Sciatic nerve (tissue), 2 donors: Measurements from ENCODE around the gene ZNF512B. TPM values are rescaled to one million over a fixed set of nuclear protein-coding genes. Genes with fewer than 3 reads are reported as not detected.
"Not testable (repeated sequence)": the region's sequence is repeated elsewhere in the genome, so short reads cannot be mapped to it uniquely, and the experiment has no call there.

Experiments used
- ATAC-seq: fragments of 200-7000 bp; cut with Tn5 transposase; one replicate; pipeline ENCODE4 v1.9.1; 2020; ENCODE audit warnings: mild to moderate bottlenecking, moderate library complexity
- DNase-seq: peaks from one replicate; pipeline ENCODE4 v3.0.0-alpha.2; 2020; ENCODE audit warnings: low spot score
- intact Hi-C: fragments of 100-400 bp; cut with DNase I; formaldehyde crosslinking; loops from one replicate; pipeline ENCODE4 v1.14.2; 2022
- microRNA-seq: library from miRNA; unstranded; fragments of <30 nt; microRNA quantifications from one replicate; pipeline ENCODE4 v1.2.0, GENCODE V29; 2020
- total RNA-seq: library from RNA; stranded (reverse); fragmentation: NEBNext Ultra II Directional; extraction: Animal tissue kit (Norgen Biotek cat#: 25700); gene quantifications from one replicate; pipeline ENCODE4 v1.2.1, GENCODE V29; 2021
- donor health status: DM: no; HTN: no; CAD: no.
- donor health status: DM: no; HTN: no; CAD: no.

ZNF512B gene
- total RNA-seq, 1 donor from 2014 or later, result 13.6 TPM

DNA sequence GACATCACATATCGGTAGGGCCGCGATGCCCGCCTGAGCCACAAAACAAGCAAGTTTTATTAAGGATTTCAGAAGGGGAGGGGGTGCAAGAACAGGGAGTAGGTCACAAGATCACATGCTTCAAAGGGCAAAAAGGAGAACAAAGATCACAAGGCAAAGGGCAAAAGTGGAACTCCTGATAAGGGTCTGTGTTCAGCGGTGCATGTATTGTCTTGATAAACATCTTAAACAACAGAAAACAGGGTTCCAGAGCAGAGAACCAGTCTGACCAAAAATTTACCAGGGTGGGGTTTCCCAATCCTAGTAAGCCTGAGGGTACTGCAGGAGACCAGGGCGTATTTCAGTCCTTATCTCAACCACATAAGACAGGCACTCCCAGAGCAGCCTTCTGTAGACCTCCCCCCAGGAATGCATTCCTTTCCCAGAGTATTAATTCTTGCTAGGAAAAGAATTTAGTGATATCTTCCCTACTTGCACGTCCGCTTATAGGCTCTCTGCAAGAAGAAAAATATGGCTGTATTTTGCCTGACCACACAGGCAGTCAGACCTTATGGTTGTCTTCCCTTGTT is 53.3 kb downstream of the ZNF512B start:
- DNase-seq, intact Hi-C loops, ATAC-seq: not testable (repeated sequence)

DNA sequence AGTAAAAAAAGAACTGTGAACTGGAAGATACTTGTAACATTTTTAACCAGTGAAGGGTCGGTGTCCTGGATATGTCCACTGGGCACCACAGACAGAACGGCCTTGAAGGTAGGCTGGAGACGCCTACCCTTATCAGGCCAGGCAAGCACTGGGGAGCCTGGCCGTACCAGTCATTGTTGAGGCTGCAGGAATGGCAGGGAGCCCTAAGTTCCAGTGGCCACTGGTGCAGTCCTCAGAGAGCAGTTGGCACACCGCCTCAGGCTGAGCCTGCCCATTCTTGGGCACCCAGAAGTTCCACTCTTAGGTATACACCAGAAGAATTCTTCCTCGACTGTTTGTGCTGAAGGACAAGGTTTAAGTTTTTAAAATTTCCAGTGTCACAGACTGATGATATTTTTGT is 54.3 kb downstream of the ZNF512B start:
- DNase-seq, result no peak
- intact Hi-C loops, result no loop called here
- no peak for ATAC-seq

DNA sequence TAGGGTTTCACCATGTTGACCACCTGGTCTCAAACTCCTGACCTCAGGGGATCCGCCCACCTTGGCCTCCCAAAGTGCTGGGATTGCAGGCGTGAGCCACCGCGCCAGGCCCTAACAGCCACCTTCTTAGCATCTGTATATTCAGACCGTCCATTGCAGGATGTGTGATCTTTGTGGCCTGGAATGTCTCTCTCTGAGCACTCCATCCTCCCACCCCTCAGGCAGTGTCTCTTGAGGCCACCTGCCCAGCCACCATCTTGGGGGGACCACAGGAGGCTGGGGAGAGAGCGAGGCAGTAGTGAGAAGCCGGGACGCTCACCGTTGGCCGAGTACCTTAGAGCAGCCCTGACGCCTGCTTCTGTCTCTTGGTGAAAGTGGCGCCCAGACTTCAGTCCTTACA is 56.0 kb downstream of the ZNF512B start:
- ATAC-seq (no peak), DNase-seq (no peak)
- intact Hi-C loops, result no loop called here

DNA sequence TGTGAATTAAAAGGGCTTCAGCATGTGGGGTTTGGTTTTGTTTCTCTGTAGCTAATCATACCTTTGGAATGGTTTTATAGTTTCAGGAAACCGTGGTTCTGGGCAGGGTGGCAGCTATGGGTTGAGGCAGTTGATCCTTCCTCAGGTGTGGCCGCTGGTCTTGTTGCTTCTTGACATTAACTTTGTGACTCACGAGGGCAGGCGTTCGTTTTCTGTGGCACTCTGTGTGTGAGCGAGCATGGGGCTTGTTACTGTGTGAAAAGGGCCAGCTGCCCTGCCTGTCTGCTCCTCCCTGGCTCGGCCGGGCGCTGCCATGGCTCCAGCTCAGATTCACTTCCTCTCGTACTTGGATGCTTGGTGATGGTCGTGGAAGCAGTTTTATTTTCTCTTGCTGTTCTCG is 58.6 kb downstream of the ZNF512B start:
- intact Hi-C loops, result no loop called here
- no peak for DNase-seq
- no peak for ATAC-seq

- no peak for ATAC-seq
- intact Hi-C loops, result no loop called here
Measured at GRCh38 chr20:63908008-63908682, 61.6 kb downstream of the ZNF512B start.

More at GRCh38 chr20:63908008-63908682, 61.6 kb downstream of the ZNF512B start:
- DNase-seq, result no peak

Small RNA genes within 50 kb of the gene (microRNA-seq; reads per million reads assigned to microRNA genes)
- gene MIR1914, result not detected
- not detected for gene MIR647
- not detected for gene MIR941-1
- gene MIR941-2, result not detected
- gene MIR941-3, result not detected
- not detected for gene MIR941-4
- gene MIR941-5, result not detected

Other genes starting within 250 kb of the ZNF512B start
- gene LIME1, start 233.3 kb downstream of the ZNF512B start, total RNA-seq, result 8.1 TPM
- 73.0 TPM for gene SLC2A4RG, start 230.2 kb downstream of the ZNF512B start, total RNA-seq
- gene ZBTB46, start 138.7 kb downstream of the ZNF512B start, total RNA-seq, result 30.2 TPM
- not detected for gene ABHD16B, start 108.4 kb downstream of the ZNF512B start, total RNA-seq
- 69.1 TPM for gene TPD52L2, start 104.7 kb downstream of the ZNF512B start, total RNA-seq
- 30.1 TPM for gene DNAJC5, start 74.8 kb downstream of the ZNF512B start, total RNA-seq
- 50.8 TPM for gene UCKL1, start 13.5 kb downstream of the ZNF512B start, total RNA-seq
- gene SAMD10, start 9.7 kb upstream of the ZNF512B start, total RNA-seq, result 2.9 TPM
- 60.4 TPM for gene PRPF6, start 11.2 kb upstream of the ZNF512B start, total RNA-seq
- 2.1 TPM for gene C20orf204, start 66.3 kb upstream of the ZNF512B start, total RNA-seq
- 134 TPM for gene SOX18, start 79.7 kb upstream of the ZNF512B start, total RNA-seq
- gene TCEA2, start 93.3 kb upstream of the ZNF512B start, total RNA-seq, result 81.2 TPM
- 10.8 TPM for gene RGS19, start 109.6 kb upstream of the ZNF512B start, total RNA-seq
- 1.0 TPM for gene OPRL1, start 110.2 kb upstream of the ZNF512B start, total RNA-seq
- gene LKAAEAR1, start 114.5 kb upstream of the ZNF512B start, total RNA-seq, result not detected
- gene NPBWR2, start 137.6 kb upstream of the ZNF512B start, total RNA-seq, result not detected
- not detected for gene MYT1, start 194.5 kb upstream of the ZNF512B start, total RNA-seq